Mucosa of descending colon (tissue), 3 donors: Measurements from ENCODE around the gene CENPX. TPM values are rescaled to one million over a fixed set of nuclear protein-coding genes. Genes with fewer than 3 reads are reported as not detected.
A peak's percentile ranks its signal among the peaks of the same experiment; 100 is the strongest.

Source experiments
- ATAC-seq: fragments of 200-7000 bp; cut with Tn5 transposase; one replicate; pipeline ENCODE4 v1.9.1; 2020; ENCODE audit warnings: mild to moderate bottlenecking, moderate library complexity
- DNase-seq, 3 donors: peaks; one replicate each; pipeline ENCODE4 v3.0.0-alpha.2; 2020
- H3K36me3 ChIP-seq: fragments of 200-600 bp; one replicate; pipeline ENCODE4 v1.8.0; 2021; ENCODE audit warnings: low read depth, mild to moderate bottlenecking
- H3K4me1 ChIP-seq: fragments of 200-600 bp; one replicate; pipeline ENCODE4 v1.8.0; 2021; ENCODE audit warnings: low read depth, mild to moderate bottlenecking
- H3K4me3 ChIP-seq: fragments of 200-600 bp; one replicate; pipeline ENCODE4 v1.8.0; 2021; ENCODE audit warnings: mild to moderate bottlenecking
- H3K9me3 ChIP-seq: fragments of 200-600 bp; one replicate; pipeline ENCODE4 v1.8.0; 2021; ENCODE audit warnings: mild to moderate bottlenecking
- CTCF ChIP-seq: fragments of 200-600 bp; IDR thresholded peaks from one replicate; pipeline ENCODE4 v1.8.0; 2022; ENCODE audit warnings: antibody characterized with exemption, mild to moderate bottlenecking
- intact Hi-C, 2 donors: fragments of 100-400 bp; cut with DNase I in 1 of 2; cut with micrococcal nuclease in 1 of 2; formaldehyde crosslinking; loops; one replicate each; pipeline versions ENCODE4 v1.11.0 to v1.11.1; 2022; cut with DNase I, micrococcal nuclease
- total RNA-seq, 3 donors: library from RNA; stranded (reverse); fragmentation: NEBNext Ultra II Directional in 2 of 3; extraction: Animal tissue kit (Norgen Biotek cat#: 25700) in 2 of 3; gene quantifications; one replicate each; pipeline versions ENCODE4 v1.2.1 to v1.2.4, GENCODE V29; 2021 to 2023
- donor health status: DM: no; HTN: no; CAD: no; lungs with moderate emphysema.
- donor health status: DM: no; HTN: no; CAD: no.
- donor health status: DM: no; HTN: yes; CAD: no.

Gene CENPX
- total RNA-seq, 3 donors from 2014 or later = 76.3 to 114 (median 81.3) TPM

GRCh38 chr17:82037889-82038195 lies 15.2 kb upstream of the CENPX start:
- DNase-seq (no peak), ATAC-seq (no peak)
- intact Hi-C loops = loop anchor here in 1 of 2 donors (10.0 kb wide), 1 partner anchor 117 kb away; no protein-coding TSS in a partner anchor
- H3K4me1 ChIP-seq = peaks cover 10% of the 10 kb centered on the region
- H3K9me3 ChIP-seq = no peaks in the 10 kb centered on the region
- TF ChIP-seq CTCF = no peak
- H3K4me3 ChIP-seq = no peak overlapping the region
- H3K36me3 ChIP-seq = no peaks in the 10 kb centered on the region

DNA sequence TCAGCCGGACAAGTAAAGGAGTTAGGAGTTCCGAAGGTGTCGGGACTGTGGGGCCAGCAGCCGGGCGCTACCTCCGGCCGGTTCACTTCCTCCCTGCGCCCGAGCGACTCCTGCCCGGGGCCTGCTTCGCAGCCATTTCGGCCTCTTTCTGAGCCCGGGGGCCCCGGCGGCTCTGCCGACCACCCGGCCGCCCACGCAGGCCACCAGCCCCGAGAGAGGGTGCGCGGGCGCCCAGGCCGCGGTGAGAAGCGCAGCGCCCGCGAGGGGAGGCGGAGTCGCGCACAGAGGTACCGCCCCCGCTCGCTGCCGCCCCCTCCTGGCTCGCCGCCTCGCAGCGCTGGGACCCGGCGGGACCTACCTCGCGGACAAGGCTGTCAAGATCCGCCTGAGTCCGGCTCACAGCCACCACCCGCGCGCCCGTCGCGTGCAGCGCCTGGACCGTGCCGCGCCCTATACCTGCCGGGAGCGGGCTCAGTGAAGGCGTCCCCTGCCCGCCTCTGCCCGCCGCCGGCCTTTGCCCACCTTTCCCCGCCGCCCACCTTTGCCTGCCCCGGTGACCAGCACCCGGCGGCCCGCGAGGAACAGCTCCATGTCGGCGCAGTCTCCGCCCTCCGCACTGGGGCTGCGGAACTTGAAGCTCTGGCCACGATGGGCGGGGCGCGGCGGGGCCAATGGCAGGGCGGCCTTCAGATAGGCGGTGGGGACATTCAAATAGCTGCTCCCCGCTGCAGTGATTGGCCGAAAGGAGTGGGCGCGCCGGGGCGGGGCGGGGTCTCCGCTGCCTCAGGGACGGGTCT lies 14.6 kb upstream of the CENPX start, which contains the start of gene DCXR:
TSS of gene DCXR (minus strand) at position 606 of the 797 bp plus-strand sequence. CDS start at position 591, 15 bp downstream.
- H3K36me3 ChIP-seq = no peaks in the 10 kb centered on the region
- peak; percentile 98 to 99 (median 98) for DNase-seq
- H3K4me1 ChIP-seq = peaks cover 10% of the 10 kb centered on the region
- ATAC-seq = peak; percentile 97
- intact Hi-C loops = loop anchor here in 1 of 2 donors (10.0 kb wide), 1 partner anchor 118 kb away; no protein-coding TSS in a partner anchor
- peak within 1 kb of the TSS; percentile 35 for H3K4me3 ChIP-seq
- TF ChIP-seq CTCF = peak; percentile 94
- no peaks in the 10 kb centered on the region for H3K9me3 ChIP-seq

GRCh38 chr17:82036634-82037091 lies 14.0 kb upstream of the CENPX start:
- ATAC-seq (peak; percentile 0), DNase-seq (peak in 1 of 3 donors; percentile 55)
- peaks cover 14% of the 10 kb centered on the region for H3K4me1 ChIP-seq
- peak overlapping the region; percentile 35 for H3K4me3 ChIP-seq
- H3K36me3 ChIP-seq = no peaks in the 10 kb centered on the region
- intact Hi-C loops = loop anchor here in 1 of 2 donors (10.0 kb wide), 1 partner anchor 118 kb away; no protein-coding TSS in a partner anchor
- no peaks in the 10 kb centered on the region for H3K9me3 ChIP-seq
- TF ChIP-seq CTCF = no peak

DNA sequence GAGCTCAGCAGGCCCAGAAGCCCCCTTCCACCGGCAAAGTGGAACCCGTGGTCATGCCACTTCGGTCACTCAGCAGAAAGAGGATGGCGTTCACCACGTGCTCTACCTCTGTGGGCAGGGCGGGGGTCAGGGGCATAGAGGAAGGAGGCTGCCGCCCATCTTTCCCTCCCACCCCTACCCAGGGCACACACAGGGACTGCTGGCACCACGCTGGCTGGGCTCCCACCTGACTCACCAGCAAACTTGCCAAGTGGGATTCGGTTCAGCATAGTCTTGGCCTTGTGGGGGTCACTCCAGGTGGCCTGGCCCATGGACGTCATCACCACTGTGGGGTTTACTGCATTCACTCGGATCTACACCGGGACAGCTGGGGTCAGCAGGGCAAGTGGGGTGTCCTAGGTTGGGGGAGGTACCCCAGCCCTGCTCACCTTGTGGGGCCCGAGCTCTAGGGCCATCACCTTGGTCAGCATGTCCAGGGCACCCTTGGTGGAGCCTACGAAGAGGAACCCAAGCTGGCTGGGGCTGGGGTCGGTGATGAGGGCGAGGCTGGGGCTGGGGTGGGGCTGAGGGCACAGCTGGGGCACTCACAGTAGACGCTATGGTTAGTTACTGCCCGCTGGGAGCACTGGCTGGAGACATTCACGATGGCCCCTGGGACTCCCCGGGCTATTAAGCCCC lies 13.4 kb upstream of the CENPX start:
- Histone ChIP-seq H3K4me1 (peaks cover 14% of the 10 kb centered on the region), H3K4me3 (no peak overlapping the region), H3K9me3 (no peaks in the 10 kb centered on the region), H3K36me3 (no peaks in the 10 kb centered on the region)
- intact Hi-C loops = loop anchor here in 1 of 2 donors (10.0 kb wide), 1 partner anchor 119 kb away; no protein-coding TSS in a partner anchor
- ATAC-seq = no peak
- no peak for DNase-seq
- no peak for TF ChIP-seq CTCF

DNA sequence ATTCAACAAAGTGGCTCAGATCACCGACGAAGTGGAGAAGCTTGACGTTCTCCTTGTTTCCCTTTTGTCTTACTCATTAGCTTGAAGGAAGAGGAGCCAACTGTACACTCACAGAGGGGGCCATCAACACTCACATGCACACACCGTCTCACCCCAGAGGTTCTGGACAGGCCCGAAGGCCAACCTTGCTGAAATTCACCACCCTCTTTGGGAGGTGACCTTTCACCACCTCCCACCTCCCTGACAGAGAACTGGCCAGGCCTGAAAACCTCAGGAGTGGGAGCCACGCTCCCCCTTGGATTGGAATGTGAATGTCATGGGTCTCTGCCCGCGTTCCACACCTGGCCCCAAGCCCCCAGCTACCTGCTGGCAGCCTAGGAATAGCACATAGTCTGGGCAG lies 12.8 kb upstream of the CENPX start:
- no peaks in the 10 kb centered on the region for H3K9me3 ChIP-seq
- peaks cover 15% of the 10 kb centered on the region for H3K4me1 ChIP-seq
- no peak for TF ChIP-seq CTCF
- DNase-seq (no peak), ATAC-seq (no peak)
- no peaks in the 10 kb centered on the region for H3K36me3 ChIP-seq
- no peak overlapping the region for H3K4me3 ChIP-seq
- intact Hi-C loops = loop anchor here in 1 of 2 donors (10.0 kb wide), 1 partner anchor 119 kb away; no protein-coding TSS in a partner anchor
